Testis (tissue), 3 donors: Measurements from ENCODE around the gene SNTG2. TPM values are rescaled to one million over a fixed set of nuclear protein-coding genes. Genes with fewer than 3 reads are reported as not detected.

Source experiments
- DNase-seq: peaks from one replicate; pipeline ENCODE4 v3.0.0-alpha.2; 2019
- H3K27ac ChIP-seq, 2 donors: fragments of 200-600 bp; sonication (generic); one replicate each; pipeline ENCODE4 v1.5.1; 2019
- H3K27me3 ChIP-seq: fragments of 200-600 bp; sonication (generic); one replicate; pipeline ENCODE4 v1.5.1; 2019
- H3K36me3 ChIP-seq: fragments of 200-600 bp; sonication (generic); one replicate; pipeline ENCODE4 v1.5.1; 2017; ENCODE audit warnings: low read depth; ENCODE audit errors: missing control alignments
- H3K4me1 ChIP-seq: fragments of 200-600 bp; sonication (generic); one replicate; pipeline ENCODE4 v1.5.1; 2019
- H3K4me3 ChIP-seq, 2 donors: fragments of 200-600 bp; sonication (generic); one replicate each; pipeline ENCODE4 v1.5.1; 2017 to 2019
- H3K9me3 ChIP-seq: fragments of 200-600 bp; sonication (generic); one replicate; pipeline ENCODE4 v1.5.1; 2017
- CTCF ChIP-seq, 3 experiments: fragments of 450-650 bp in 2 of 3; fragments of 200-600 bp in 1 of 3; sonication (generic) in 1 of 3; IDR thresholded peaks; one replicate each; pipeline ENCODE4 v1.5.1; 2016 to 2019; ENCODE audit warnings: antibody characterized with exemption in 3 of 3, mild to moderate bottlenecking in 2 of 3, moderate library complexity in 1 of 3
- POLR2A ChIP-seq: fragments of 450-650 bp; IDR thresholded peaks from one replicate; pipeline ENCODE4 v1.6.1; 2017; ENCODE audit warnings: antibody characterized with exemption, mild to moderate bottlenecking, moderate library complexity
- WGBS, 2 donors: methylation state at CpG; one replicate each; pipeline ENCODE4 v1.1.5; 2018; 5-methylcytosine and 5-hydroxymethylcytosine counted together
- intact Hi-C: fragments of 100-400 bp; cut with DNase I; formaldehyde crosslinking; loops from one replicate; pipeline ENCODE4 v1.15.1; 2023; ENCODE audit warnings: low total_unique reads
- polyA plus RNA-seq: library from polyadenylated mRNA; stranded (reverse); fragments of 350-450 nt; fragmentation: Illumina TruSeq; extraction: RNeasy Lipid Tissue Mini Kit (QIAGEN cat#74804); gene quantifications from one replicate; pipeline ENCODE4 v1.2.3, GENCODE V29; 2014; ENCODE audit warnings: low read depth, low replicate concordance; ENCODE audit not compliant: insufficient read depth
- total RNA-seq, 2 donors: library from RNA; depleted of rRNA; stranded (reverse); fragments of >200 nt; gene quantifications; one replicate each; pipeline ENCODE4 v1.2.3, GENCODE V29; 2016

SNTG2 gene
- total and polyA plus RNA-seq, 3 donors from 2014 or later: 8.7 to 10.2 (median 9.1) TPM

GRCh38 chr2:1068241-1068640, 117.6 kb downstream of the SNTG2 start:
- Histone ChIP-seq H3K4me3 (no peak overlapping the region), H3K9me3 (no peaks in the 10 kb centered on the region), H3K36me3 (no peaks in the 10 kb centered on the region), H3K4me1 (no peaks in the 10 kb centered on the region), H3K27ac (no peak overlapping the region), H3K27me3 (no peaks in the 10 kb centered on the region)
- intact Hi-C loops: no loop called here
- 93 to 96% methylated on average over 8 of the region's 8 CpGs for WGBS, 2 donors
- no peak for DNase-seq
- TF ChIP-seq CTCF (IDR thresholded peaks at IDR 0.05): no peak
- TF ChIP-seq POLR2A: no peak

GRCh38 chr2:1068822-1069221, 118.2 kb downstream of the SNTG2 start:
- DNase-seq: no peak
- Histone ChIP-seq H3K27ac (no peak overlapping the region), H3K4me3 (no peak overlapping the region), H3K27me3 (no peaks in the 10 kb centered on the region), H3K9me3 (no peaks in the 10 kb centered on the region), H3K36me3 (no peaks in the 10 kb centered on the region), H3K4me1 (no peaks in the 10 kb centered on the region)
- intact Hi-C loops: no loop called here
- WGBS, 2 donors: 71% methylated on average over 7 of the region's 7 CpGs
- no peak for TF ChIP-seq CTCF (IDR thresholded peaks at IDR 0.05)
- TF ChIP-seq POLR2A: no peak

GRCh38 chr2:1069847-1070246, 119.2 kb downstream of the SNTG2 start:
- TF ChIP-seq CTCF (IDR thresholded peaks at IDR 0.05) (no peak), POLR2A (no peak)
- H3K4me1 ChIP-seq: no peaks in the 10 kb centered on the region
- no peaks in the 10 kb centered on the region for H3K27me3 ChIP-seq
- no peak for DNase-seq
- intact Hi-C loops: no loop called here
- 82 to 90% methylated on average over 15 of the region's 15 CpGs for WGBS, 2 donors
- no peak overlapping the region for H3K27ac ChIP-seq
- no peak overlapping the region for H3K4me3 ChIP-seq
- no peaks in the 10 kb centered on the region for H3K36me3 ChIP-seq
- H3K9me3 ChIP-seq: no peaks in the 10 kb centered on the region

GRCh38 chr2:1070601-1071000, 120.0 kb downstream of the SNTG2 start:
- 88 to 89% methylated on average over 7 of the region's 7 CpGs for WGBS, 2 donors
- no peak for DNase-seq
- H3K27me3 ChIP-seq: no peaks in the 10 kb centered on the region
- no peaks in the 10 kb centered on the region for H3K9me3 ChIP-seq
- TF ChIP-seq CTCF (IDR thresholded peaks at IDR 0.05) (no peak), POLR2A (no peak)
- no peak overlapping the region for H3K4me3 ChIP-seq
- no peak overlapping the region for H3K27ac ChIP-seq
- no peaks in the 10 kb centered on the region for H3K4me1 ChIP-seq
- intact Hi-C loops: no loop called here
- no peaks in the 10 kb centered on the region for H3K36me3 ChIP-seq

GRCh38 chr2:1071650-1072049, 121.0 kb downstream of the SNTG2 start:
- H3K36me3 ChIP-seq: no peaks in the 10 kb centered on the region
- TF ChIP-seq CTCF (IDR thresholded peaks at IDR 0.05) (no peak), POLR2A (no peak)
- no peak for DNase-seq
- no peaks in the 10 kb centered on the region for H3K9me3 ChIP-seq
- no peak overlapping the region for H3K4me3 ChIP-seq
- H3K27ac ChIP-seq: no peak overlapping the region
- WGBS, 2 donors: 92 to 96% methylated on average over 3 of the region's 3 CpGs
- no peaks in the 10 kb centered on the region for H3K27me3 ChIP-seq
- H3K4me1 ChIP-seq: no peaks in the 10 kb centered on the region
- intact Hi-C loops: no loop called here
